Measurements from ENCODE around the gene SPEN.

- TF ChIP-seq EZH2 (optimal IDR thresholded peaks at IDR 0.05; ENCODE audit: low read depth, low read length): no peak
- TF ChIP-seq CTCF (IDR thresholded peaks at IDR 0.05; ENCODE audit: low read length): no peak
- no peak for TF ChIP-seq EZH2phosphoT487 (IDR thresholded peaks at IDR 0.05; ENCODE audit: low read length)
Observed at GRCh38 chr1:15856888-15857287, 9.4 kb downstream of the SPEN start.

Data from MM.1S (cell line).